GM12878 (cell line): Measurements from ENCODE around the gene SEMA6C. TPM values are rescaled to one million over a fixed set of nuclear protein-coding genes. Genes with fewer than 3 reads are reported as not detected.
A peak's percentile ranks its signal among the peaks of the same experiment; 100 is the strongest.

Source experiments
- ATAC-seq: fragments of 200-7000 bp; cut with Tn5 transposase; 3 replicates; pipeline ENCODE4 v1.9.1; 2020; ENCODE audit warnings: mild to moderate bottlenecking, moderate library complexity
- BruUV-seq: library from RNA; stranded (reverse); fragments of 400-500 nt; replicated peaks from 2 replicates; lab custom pipeline; 2021; lab: Mats Ljungman, UMichigan
- CTCF ChIA-PET: fragments of 300-600 bp; sonication (Branson Sonifier 250); formaldehyde crosslinking; extraction: SDS; loops from one replicate; lab custom pipeline; 2021; ENCODE audit warnings: inconsistent platforms; lab: Yijun Ruan, JAX
- POLR2A ChIA-PET: fragments of 350-600 bp; formaldehyde crosslinking; extraction: SDS; loops from one replicate; lab custom pipeline; 2021; ENCODE audit warnings: inconsistent platforms; lab: Charles Lee
- RAD21 ChIA-PET: fragments of 300-600 bp; sonication (Branson Sonifier 250); formaldehyde crosslinking; loops from one replicate; lab custom pipeline; 2023; ENCODE audit warnings: antibody characterized with exemption; ENCODE audit not compliant: unreplicated experiment; lab: Charles Lee
- SMC1A ChIA-PET: fragments of 300-600 bp; sonication (Branson Sonifier 250); formaldehyde crosslinking; loops from one replicate; lab custom pipeline; 2023; ENCODE audit not compliant: unreplicated experiment, uncharacterized antibody; lab: Charles Lee
- DNase-seq: peaks from one replicate; pipeline ENCODE4 v3.0.0-alpha.2; 2011; ENCODE audit warnings: low read depth, low spot score
- FAIRE-seq: peaks from 3 replicates; lab custom pipeline; 2011; peaks lifted over from hg19 to GRCh38; lab: Jason Lieb, UNC
- H2AFZ ChIP-seq: 2 replicates; pipeline ENCODE4 v1.6.0; 2011; ENCODE audit warnings: low read depth, low read length, control low read depth; ENCODE audit not compliant: control insufficient read depth
- H3K27ac ChIP-seq: 2 replicates; pipeline ENCODE4 v1.5.1; 2011; ENCODE audit warnings: control low read depth; ENCODE audit not compliant: control insufficient read depth, insufficient read depth
- H3K27me3 ChIP-seq, 2 experiments: replicated peaks in 1 of 2; 2 replicates each; pipeline versions ENCODE4 v1.6.0 to v1.6.1; 2011; ENCODE audit warnings: low read length in 1 of 2; ENCODE audit not compliant: control insufficient read depth in 2 of 2, insufficient read depth in 2 of 2
- H3K36me3 ChIP-seq, 2 experiments: 2 replicates each; pipeline ENCODE4 v1.5.1; 2011; ENCODE audit warnings: low read length in 1 of 2; ENCODE audit not compliant: control insufficient read depth in 2 of 2, insufficient read depth in 2 of 2
- H3K4me1 ChIP-seq: 2 replicates; pipeline ENCODE4 v1.6.1; 2011; ENCODE audit warnings: mild to moderate bottlenecking, low read length, moderate library complexity, mixed read lengths; ENCODE audit not compliant: control insufficient read depth, insufficient read depth
- H3K4me2 ChIP-seq: 2 replicates; pipeline ENCODE4 v1.6.0; 2011; ENCODE audit warnings: control low read depth; ENCODE audit not compliant: control insufficient read depth, insufficient read depth
- H3K4me3 ChIP-seq: fragments of 200-600 bp; sonication (generic); 2 replicates; pipeline ENCODE4 v1.5.1; 2016
- H3K79me2 ChIP-seq: 2 replicates; pipeline ENCODE4 v1.6.0; 2011; ENCODE audit warnings: low read length; ENCODE audit not compliant: control insufficient read depth, insufficient read depth
- H3K9ac ChIP-seq: 2 replicates; pipeline ENCODE4 v1.8.0; 2011; ENCODE audit warnings: low read length, control low read depth, mixed read lengths; ENCODE audit not compliant: control insufficient read depth, insufficient read depth
- H3K9me3 ChIP-seq: replicated peaks from 3 replicates; pipeline ENCODE4 v1.5.1; 2011; ENCODE audit warnings: mild to moderate bottlenecking, low read length; ENCODE audit not compliant: control insufficient read depth, insufficient read depth
- H4K20me1 ChIP-seq: 2 replicates; pipeline ENCODE4 v1.6.0; 2011; ENCODE audit not compliant: control insufficient read depth, insufficient read depth
- ELK1 ChIP-seq: IDR thresholded peaks from 2 replicates; pipeline ENCODE4 v1.6.1; 2012; ENCODE audit warnings: low read depth, low read length, improper control_type of control experiment
- IRF3 ChIP-seq: fragments of 450-650 bp; IDR thresholded peaks from 2 replicates; pipeline ENCODE4 v1.6.1; 2014; ENCODE audit warnings: mild to moderate bottlenecking
- MLLT1 ChIP-seq: fragments of 450-650 bp; IDR thresholded peaks from 2 replicates; pipeline ENCODE4 v1.6.1; 2016; ENCODE audit warnings: mild to moderate bottlenecking
- MTA2 ChIP-seq: fragments of 450-650 bp; IDR thresholded peaks from 2 replicates; pipeline ENCODE4 v1.6.1; 2016; ENCODE audit warnings: low read depth, mild to moderate bottlenecking, moderate library complexity
- NR2C1 ChIP-seq: fragments of 450-650 bp; IDR thresholded peaks from 2 replicates; pipeline ENCODE4 v1.6.1; 2017; ENCODE audit warnings: antibody characterized with exemption, mild to moderate bottlenecking, moderate library complexity
- NR2C2 ChIP-seq: IDR thresholded peaks from 2 replicates; pipeline ENCODE4 v1.6.1; 2011; ENCODE audit warnings: borderline replicate concordance, low read depth; ENCODE audit not compliant: control insufficient read depth, insufficient read length
- NR2F1 ChIP-seq: fragments of 450-650 bp; conservative IDR thresholded peaks from 2 replicates; pipeline ENCODE4 v1.6.1; 2017; ENCODE audit warnings: mild to moderate bottlenecking
- SIN3A ChIP-seq: IDR thresholded peaks from 2 replicates; pipeline ENCODE4 v1.6.1; 2012; ENCODE audit warnings: low read depth, low read length, improper control_type of control experiment
- SIX5 ChIP-seq: IDR thresholded peaks from 2 replicates; pipeline ENCODE4 v1.6.1; 2011; ENCODE audit warnings: mild to moderate bottlenecking, low read depth, low read length, moderate library complexity; ENCODE audit not compliant: severe bottlenecking
- SREBF1 ChIP-seq: IDR thresholded peaks from 2 replicates; pipeline ENCODE4 v1.6.1; 2012; ENCODE audit warnings: mild to moderate bottlenecking, low read length
- ZNF687 ChIP-seq: fragments of 450-650 bp; IDR thresholded peaks from 2 replicates; pipeline ENCODE4 v1.6.1; 2017; ENCODE audit warnings: mild to moderate bottlenecking, moderate library complexity
- WGBS: methylation state at CpG from one replicate; pipeline ENCODE4 v1.1.6; 2016; ENCODE audit warnings: low lambda C conversion rate; ENCODE audit not compliant: insufficient replicate concordance, insufficient coverage; ENCODE audit errors: missing lambda C conversion rate; 5-methylcytosine and 5-hydroxymethylcytosine counted together
- in situ Hi-C: fragments of 300-500 bp; cut with MboI; formaldehyde crosslinking; loops from 9 replicates; pipeline ENCODE4 v1.14.3; 2018; ENCODE audit warnings: mixed read lengths
- intact Hi-C: fragments of 100-400 bp; cut with micrococcal nuclease; formaldehyde crosslinking; loops from one replicate; pipeline ENCODE4 v1.14.2; 2022; ENCODE audit not compliant: unreplicated experiment
- polyA plus RNA-seq, 11 experiments: library from polyadenylated mRNA; depleted of rRNA in 4 of 11; unstranded in 6 of 11; stranded (reverse) in 5 of 11; fragments of >200 nt; fragmentation: Nextera tagmentation in 4 of 11; fragmentation: Illumina TruSeq in 1 of 11; extraction: Ambion mirVana in 4 of 11; extraction: Trizol in 1 of 11; gene quantifications; 1 replicate in 1 of 11; 2 replicates in 10 of 11; pipeline versions ENCODE4 v1.2.1 to v1.2.3, GENCODE V29; 2011 to 2016; ENCODE audit warnings: inconsistent platforms in 2 of 11, missing spikeins in 2 of 11, low read depth in 1 of 11
- total RNA-seq, 4 experiments: library from RNA; depleted of rRNA in 3 of 4; stranded (reverse); fragments of >200 nt in 3 of 4; fragmentation: Illumina TruSeq in 1 of 4; extraction: Trizol in 1 of 4; gene quantifications; 2 replicates each; pipeline versions ENCODE4 v1.2.1 to v1.2.3, GENCODE V29; 2013 to 2021

SEMA6C gene
- total and polyA plus RNA-seq, 10 of the 15 experiments (the other 5 are each of a cell fraction or from before 2014, with no cell fraction given): 0.13 to 2.2 (median 0.29) TPM; not detected in 1

GRCh38 chr1:151165281-151165737, 18.9 kb upstream of the SEMA6C start:
- Histone ChIP-seq H2AFZ (peak overlapping the region; percentile 97), H3K27me3 (no peaks in the 10 kb centered on the region), H3K36me3 (peaks cover 1 to 3% of the 10 kb centered on the region in 2 experiments; a peak in 2 of 4 replicates), H3K79me2 (peaks cover 24% of the 10 kb centered on the region), H3K4me2 (peak overlapping the region; percentile 91), H4K20me1 (no peaks in the 10 kb centered on the region), H3K9ac (peak overlapping the region; percentile 98)
- no peak for FAIRE-seq
- SMC1A ChIA-PET: interaction anchor here (0.6 to 1.2 kb wide), 2 partner anchors 9 to 542 kb away, joined by 5 to 6 read pairs; partner anchors contain the start of gene TNFAIP8L2
- WGBS: 34% methylated on average over 13 of the region's 15 CpGs
- 0 out of 2 replicates have a peak, but pooled peaks have one; percentile 18 for TF ChIP-seq SIN3A
- TF ChIP-seq NR2C2: peak; percentile 71
- peak; percentile 97 for TF ChIP-seq NR2F1
- peak; percentile 99 for TF ChIP-seq MLLT1
- TF ChIP-seq NR2C1: peak; percentile 95
- TF ChIP-seq ZNF687: peak; percentile 21; the same call in 1 of the 2 replicates
- no peak for TF ChIP-seq ELK1
- TF ChIP-seq IRF3: no peak
- TF ChIP-seq SIX5: no peak
- peak; percentile 30; the same call in 1 of the 2 replicates for TF ChIP-seq SREBF1
- TF ChIP-seq MTA2: peak; percentile 83
- TF ChIP-seq, all 136 proteins: peak for 8
- ChIA-PET POLR2A (interaction anchor here (1.4 to 2.2 kb wide), 2 partner anchors 8 to 116 kb away, joined by 4 to 19 read pairs; partner anchors contain the start of genes TNFAIP8L2 and ZNF687), RAD21 (interaction anchor here (1.0 kb wide), 1 partner anchor 9 kb away, joined by 3 read pairs; the partner anchor contains the start of gene TNFAIP8L2), CTCF (interaction anchor here (0.6 to 2.3 kb wide), 4 partner anchors 8 to 647 kb away, joined by 3 to 12 read pairs (median 8); partner anchors contain the start of gene TNFAIP8L2)
- ATAC-seq: peak; percentile 6; the same call in 1 of the 3 replicates
- Histone ChIP-seq H3K4me1 (peaks cover 9% of the 10 kb centered on the region), H3K9me3 (no peaks in the 10 kb centered on the region), H3K4me3 (peak overlapping the region; percentile 90), H3K27ac (peak overlapping the region; percentile 69)
- intact Hi-C loops: no loop called here
- BruUV-seq: no TSS peak
- in situ Hi-C loops: no loop called here
- DNase-seq: no peak
